GM20000 (cell line): ENCODE results near the gene KDM2A.
A peak's percentile ranks its signal among the peaks of the same experiment; 100 is the strongest.
"Not testable (repeated sequence)": the region's sequence is repeated elsewhere in the genome, so short reads cannot be mapped to it uniquely, and the experiment has no call there.

Experiments used
- DNase-seq: peaks from one replicate; pipeline ENCODE4 v3.0.0; 2012; ENCODE audit warnings: low spot score
- CTCF ChIP-seq: IDR thresholded peaks from 2 replicates; pipeline ENCODE4 v1.5.1; 2012; ENCODE audit warnings: mild to moderate bottlenecking, control low read depth; ENCODE audit errors: extremely low read depth, missing control alignments

KDM2A gene

GRCh38 chr11:67230886-67231285 is 111.8 kb downstream of the KDM2A start:
- TF ChIP-seq CTCF = no peak
- no peak for DNase-seq

GRCh38 chr11:67233584-67234190 is 114.6 kb downstream of the KDM2A start:
- no peak for DNase-seq
- no peak for TF ChIP-seq CTCF

GRCh38 chr11:67234571-67234970 is 115.5 kb downstream of the KDM2A start:
- DNase-seq = not testable (repeated sequence)

- TF ChIP-seq CTCF = no peak
- DNase-seq = no peak
Measured at GRCh38 chr11:67237574-67237973, 118.5 kb downstream of the KDM2A start.

- no peak for DNase-seq
- TF ChIP-seq CTCF = no peak
Measured at GRCh38 chr11:67238894-67239782, 120.1 kb downstream of the KDM2A start.

- peak; percentile 92 for DNase-seq
- no peak for TF ChIP-seq CTCF
Measured at GRCh38 chr11:67239783-67240575, 120.9 kb downstream of the KDM2A start.

GRCh38 chr11:67240576-67241389 is 121.7 kb downstream of the KDM2A start:
- DNase-seq = peak; percentile 66
- no peak for TF ChIP-seq CTCF
